HepG2 (cell line): ENCODE measurements around the gene YIPF3. TPM values are rescaled to one million over a fixed set of nuclear protein-coding genes. Genes with fewer than 3 reads are reported as not detected.

ENCODE experiments used
- BRD4 ChIP-seq: sonication (generic); formaldehyde crosslinking; IDR thresholded peaks from 2 replicates; pipeline ENCODE4 v1.4.0; 2020; ENCODE audit warnings: missing genetic modification reagents
- CBX5 ChIP-seq: sonication (generic); formaldehyde crosslinking; IDR thresholded peaks from 2 replicates; pipeline ENCODE4 v1.4.0; 2020; ENCODE audit warnings: missing genetic modification reagents, borderline replicate concordance
- KDM1A ChIP-seq: IDR thresholded peaks from 2 replicates; pipeline ENCODE4 v1.6.1; 2016; ENCODE audit warnings: missing compliant biosample characterization
- MTA3 ChIP-seq: sonication (generic); formaldehyde crosslinking; IDR thresholded peaks from 2 replicates; pipeline ENCODE4 v1.4.0; 2020; ENCODE audit warnings: missing genetic modification reagents
- NCOA1 ChIP-seq: sonication (generic); formaldehyde crosslinking; IDR thresholded peaks from 2 replicates; pipeline ENCODE4 v1.9.0; 2021; ENCODE audit warnings: missing genetic modification reagents
- POLR2AphosphoS5 ChIP-seq: IDR thresholded peaks from 2 replicates; pipeline ENCODE4 v1.6.1; 2012; ENCODE audit warnings: low read depth, low read length
- PRPF4 ChIP-seq: fragments of 200-400 bp; formaldehyde crosslinking; IDR thresholded peaks from 2 replicates; pipeline ENCODE4 v1.6.1; 2016; ENCODE audit warnings: low read length, low read depth; ENCODE audit not compliant: poor library complexity, severe bottlenecking
- RFX1 ChIP-seq: fragments of 450-650 bp; IDR thresholded peaks from 2 replicates; pipeline ENCODE4 v1.6.1; 2017
- SMARCC2 ChIP-seq: fragments of 450-650 bp; IDR thresholded peaks from 2 replicates; pipeline ENCODE4 v1.6.1; 2017; ENCODE audit warnings: antibody characterized with exemption, mild to moderate bottlenecking
- SRSF1 ChIP-seq: fragments of 200-400 bp; formaldehyde crosslinking; optimal IDR thresholded peaks from 2 replicates; pipeline ENCODE3; 2017; ENCODE audit warnings: mild to moderate bottlenecking, low read depth, low read length, moderate library complexity
- ZFP1 ChIP-seq: IDR thresholded peaks from 2 replicates; pipeline ENCODE4 v1.6.1; 2016
- ZFP37 ChIP-seq: sonication (generic); formaldehyde crosslinking; IDR thresholded peaks from 2 replicates; pipeline ENCODE4 v1.4.0; 2020; ENCODE audit warnings: missing genetic modification reagents, borderline replicate concordance
- ZNF136 ChIP-seq: sonication (generic); formaldehyde crosslinking; IDR thresholded peaks from 2 replicates; pipeline ENCODE4 v1.8.1; 2022; ENCODE audit warnings: low read depth, mild to moderate bottlenecking, moderate library complexity, missing genetic modification reagents
- ZNF264 ChIP-seq: sonication (generic); formaldehyde crosslinking; IDR thresholded peaks from 2 replicates; pipeline ENCODE4 v1.4.0; 2020; ENCODE audit warnings: missing genetic modification reagents
- ZNF326 ChIP-seq: sonication (generic); formaldehyde crosslinking; IDR thresholded peaks from 2 replicates; pipeline ENCODE4 v1.4.0; 2020; ENCODE audit warnings: missing genetic modification reagents, borderline replicate concordance
- ZNF354B ChIP-seq: sonication (generic); formaldehyde crosslinking; IDR thresholded peaks from 2 replicates; pipeline ENCODE4 v1.8.0; 2022; ENCODE audit warnings: mild to moderate bottlenecking, missing genetic modification reagents
- ZNF431 ChIP-seq: sonication (generic); formaldehyde crosslinking; IDR thresholded peaks from 2 replicates; pipeline ENCODE4 v1.9.0; 2022; ENCODE audit warnings: missing genetic modification reagents, low read depth, mild to moderate bottlenecking, borderline replicate concordance
- ZNF709 ChIP-seq: sonication (generic); formaldehyde crosslinking; IDR thresholded peaks from 2 replicates; pipeline ENCODE4 v1.5.0; 2020; ENCODE audit warnings: mild to moderate bottlenecking, missing genetic modification reagents
- polyA plus RNA-seq, 8 experiments: library from polyadenylated mRNA; depleted of rRNA in 3 of 8; stranded (reverse) in 7 of 8; unstranded in 1 of 8; fragments of >200 nt; fragmentation: Illumina TruSeq in 4 of 8; extraction: Trizol in 4 of 8; gene quantifications; 2 replicates each; pipeline versions ENCODE4 v1.2.1 to v1.2.3, GENCODE V29; 2011 to 2016; ENCODE audit warnings: low read depth in 4 of 8, missing spikeins in 1 of 8, mixed read lengths in 1 of 8; ENCODE audit not compliant: insufficient read depth in 1 of 8
- total RNA-seq, 5 experiments: library from RNA; depleted of rRNA; stranded (reverse); fragments of >200 nt; fragmentation: Illumina TruSeq; extraction: Trizol; gene quantifications; 2 replicates each; pipeline ENCODE4 v1.2.3, GENCODE V29; 2016; ENCODE audit warnings: low read depth in 1 of 5
- TF ChIP-seq, protein P1 (sequence below): sonication (generic); formaldehyde crosslinking; conservative IDR thresholded peaks from 2 replicates; pipeline ENCODE4 v1.4.0; 2020; ENCODE audit warnings: mild to moderate bottlenecking, missing genetic modification reagents, moderate library complexity
- TF ChIP-seq, protein P2 (sequence below): sonication (generic); formaldehyde crosslinking; IDR thresholded peaks from 2 replicates; pipeline ENCODE4 v1.8.0; 2022; ENCODE audit warnings: mild to moderate bottlenecking, missing genetic modification reagents
- TF ChIP-seq, protein P3 (sequence below): sonication (generic); formaldehyde crosslinking; IDR thresholded peaks from 2 replicates; pipeline ENCODE4 v1.4.0; 2020; ENCODE audit warnings: missing genetic modification reagents, borderline replicate concordance
- TF ChIP-seq, protein P4 (sequence below): sonication (generic); formaldehyde crosslinking; IDR thresholded peaks from 2 replicates; pipeline ENCODE4 v1.9.0; 2022; ENCODE audit warnings: missing genetic modification reagents, mild to moderate bottlenecking, borderline replicate concordance

YIPF3 gene
- total and polyA plus RNA-seq, 2 of the 13 experiments (the other 11 are each of a cell fraction or from before 2014, with no cell fraction given) = 107 to 206 TPM

DNA sequence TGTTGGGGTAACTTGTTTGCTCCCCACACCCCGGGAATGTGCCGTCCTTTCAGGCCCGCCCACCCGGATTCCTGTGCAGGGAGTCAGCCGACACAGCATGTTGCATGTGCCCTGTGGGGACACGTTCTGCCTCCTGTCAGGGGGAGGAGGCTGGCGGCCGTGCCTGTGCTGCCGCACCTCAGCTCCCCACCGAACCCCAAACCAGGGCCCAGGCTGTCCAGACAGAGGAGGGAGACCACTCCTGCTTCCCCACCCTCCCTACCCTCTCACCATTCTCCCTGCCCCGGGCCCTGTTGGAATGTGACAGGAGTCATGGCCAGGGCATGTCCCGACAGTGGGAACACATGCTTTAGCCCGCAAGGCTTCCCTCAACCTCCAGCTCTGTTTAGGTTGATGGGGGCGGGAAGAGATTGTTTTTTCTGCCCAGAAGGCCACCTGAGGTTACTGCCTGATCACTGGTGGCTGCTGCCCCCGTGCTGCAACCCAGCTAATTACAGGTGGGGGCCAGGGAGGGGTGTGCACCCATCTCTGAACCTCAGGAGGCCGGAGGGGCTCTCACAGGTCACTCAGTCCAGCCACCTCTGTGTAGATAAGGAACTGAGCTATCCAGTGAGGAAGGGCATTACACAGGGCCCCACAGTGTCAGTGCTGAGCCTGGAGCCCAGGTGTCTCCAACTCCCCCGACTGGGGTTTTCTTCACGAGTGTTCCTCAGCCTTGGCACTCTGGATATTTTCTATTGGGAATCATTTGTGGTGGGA is 20.2 kb downstream of the YIPF3 start (continued):
- peak; percentile 45 for TF ChIP-seq SRSF1
- no peak for TF ChIP-seq SMARCC2
- no peak for TF ChIP-seq NCOA1 (CRISPR knock-in tag)
- TF ChIP-seq ZNF709 = no peak
- TF ChIP-seq ZFP1 (CRISPR knock-in tag) = no peak
- no peak for TF ChIP-seq ZFP37 (CRISPR knock-in tag)
- TF ChIP-seq ZNF431 (CRISPR knock-in tag) = no peak
- no peak for TF ChIP-seq ZNF326 (CRISPR knock-in tag)
- TF ChIP-seq, protein P1, sequence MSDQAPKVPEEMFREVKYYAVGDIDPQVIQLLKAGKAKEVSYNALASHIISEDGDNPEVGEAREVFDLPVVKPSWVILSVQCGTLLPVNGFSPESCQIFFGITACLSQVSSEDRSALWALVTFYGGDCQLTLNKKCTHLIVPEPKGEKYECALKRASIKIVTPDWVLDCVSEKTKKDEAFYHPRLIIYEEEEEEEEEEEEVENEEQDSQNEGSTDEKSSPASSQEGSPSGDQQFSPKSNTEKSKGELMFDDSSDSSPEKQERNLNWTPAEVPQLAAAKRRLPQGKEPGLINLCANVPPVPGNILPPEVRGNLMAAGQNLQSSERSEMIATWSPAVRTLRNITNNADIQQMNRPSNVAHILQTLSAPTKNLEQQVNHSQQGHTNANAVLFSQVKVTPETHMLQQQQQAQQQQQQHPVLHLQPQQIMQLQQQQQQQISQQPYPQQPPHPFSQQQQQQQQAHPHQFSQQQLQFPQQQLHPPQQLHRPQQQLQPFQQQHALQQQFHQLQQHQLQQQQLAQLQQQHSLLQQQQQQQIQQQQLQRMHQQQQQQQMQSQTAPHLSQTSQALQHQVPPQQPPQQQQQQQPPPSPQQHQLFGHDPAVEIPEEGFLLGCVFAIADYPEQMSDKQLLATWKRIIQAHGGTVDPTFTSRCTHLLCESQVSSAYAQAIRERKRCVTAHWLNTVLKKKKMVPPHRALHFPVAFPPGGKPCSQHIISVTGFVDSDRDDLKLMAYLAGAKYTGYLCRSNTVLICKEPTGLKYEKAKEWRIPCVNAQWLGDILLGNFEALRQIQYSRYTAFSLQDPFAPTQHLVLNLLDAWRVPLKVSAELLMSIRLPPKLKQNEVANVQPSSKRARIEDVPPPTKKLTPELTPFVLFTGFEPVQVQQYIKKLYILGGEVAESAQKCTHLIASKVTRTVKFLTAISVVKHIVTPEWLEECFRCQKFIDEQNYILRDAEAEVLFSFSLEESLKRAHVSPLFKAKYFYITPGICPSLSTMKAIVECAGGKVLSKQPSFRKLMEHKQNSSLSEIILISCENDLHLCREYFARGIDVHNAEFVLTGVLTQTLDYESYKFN (CRISPR knock-in tag) = peak; percentile 61; the same call in 1 of the 2 replicates
- TF ChIP-seq BRD4 (CRISPR knock-in tag) = peak; percentile 59; the same call in 1 of the 2 replicates
- no peak for TF ChIP-seq RFX1
- no peak for TF ChIP-seq ZNF354B (CRISPR knock-in tag)
- TF ChIP-seq, protein P2, sequence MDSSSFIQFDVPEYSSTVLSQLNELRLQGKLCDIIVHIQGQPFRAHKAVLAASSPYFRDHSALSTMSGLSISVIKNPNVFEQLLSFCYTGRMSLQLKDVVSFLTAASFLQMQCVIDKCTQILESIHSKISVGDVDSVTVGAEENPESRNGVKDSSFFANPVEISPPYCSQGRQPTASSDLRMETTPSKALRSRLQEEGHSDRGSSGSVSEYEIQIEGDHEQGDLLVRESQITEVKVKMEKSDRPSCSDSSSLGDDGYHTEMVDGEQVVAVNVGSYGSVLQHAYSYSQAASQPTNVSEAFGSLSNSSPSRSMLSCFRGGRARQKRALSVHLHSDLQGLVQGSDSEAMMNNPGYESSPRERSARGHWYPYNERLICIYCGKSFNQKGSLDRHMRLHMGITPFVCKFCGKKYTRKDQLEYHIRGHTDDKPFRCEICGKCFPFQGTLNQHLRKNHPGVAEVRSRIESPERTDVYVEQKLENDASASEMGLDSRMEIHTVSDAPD (CRISPR knock-in tag) = no peak
- no peak for TF ChIP-seq PRPF4
- TF ChIP-seq POLR2AphosphoS5 = no peak
- no peak; the same call in 1 of the 2 replicates for TF ChIP-seq CBX5 (CRISPR knock-in tag)
- TF ChIP-seq, protein P3, sequence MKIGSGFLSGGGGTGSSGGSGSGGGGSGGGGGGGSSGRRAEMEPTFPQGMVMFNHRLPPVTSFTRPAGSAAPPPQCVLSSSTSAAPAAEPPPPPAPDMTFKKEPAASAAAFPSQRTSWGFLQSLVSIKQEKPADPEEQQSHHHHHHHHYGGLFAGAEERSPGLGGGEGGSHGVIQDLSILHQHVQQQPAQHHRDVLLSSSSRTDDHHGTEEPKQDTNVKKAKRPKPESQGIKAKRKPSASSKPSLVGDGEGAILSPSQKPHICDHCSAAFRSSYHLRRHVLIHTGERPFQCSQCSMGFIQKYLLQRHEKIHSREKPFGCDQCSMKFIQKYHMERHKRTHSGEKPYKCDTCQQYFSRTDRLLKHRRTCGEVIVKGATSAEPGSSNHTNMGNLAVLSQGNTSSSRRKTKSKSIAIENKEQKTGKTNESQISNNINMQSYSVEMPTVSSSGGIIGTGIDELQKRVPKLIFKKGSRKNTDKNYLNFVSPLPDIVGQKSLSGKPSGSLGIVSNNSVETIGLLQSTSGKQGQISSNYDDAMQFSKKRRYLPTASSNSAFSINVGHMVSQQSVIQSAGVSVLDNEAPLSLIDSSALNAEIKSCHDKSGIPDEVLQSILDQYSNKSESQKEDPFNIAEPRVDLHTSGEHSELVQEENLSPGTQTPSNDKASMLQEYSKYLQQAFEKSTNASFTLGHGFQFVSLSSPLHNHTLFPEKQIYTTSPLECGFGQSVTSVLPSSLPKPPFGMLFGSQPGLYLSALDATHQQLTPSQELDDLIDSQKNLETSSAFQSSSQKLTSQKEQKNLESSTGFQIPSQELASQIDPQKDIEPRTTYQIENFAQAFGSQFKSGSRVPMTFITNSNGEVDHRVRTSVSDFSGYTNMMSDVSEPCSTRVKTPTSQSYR = peak; percentile 63; the same call in 1 of the 2 replicates
- TF ChIP-seq ZNF264 (CRISPR knock-in tag) = no peak
- TF ChIP-seq MTA3 (CRISPR knock-in tag) = no peak
- TF ChIP-seq ZNF136 (CRISPR knock-in tag) = no peak
- no peak for TF ChIP-seq KDM1A (CRISPR knock-in tag)
- TF ChIP-seq, protein P4, sequence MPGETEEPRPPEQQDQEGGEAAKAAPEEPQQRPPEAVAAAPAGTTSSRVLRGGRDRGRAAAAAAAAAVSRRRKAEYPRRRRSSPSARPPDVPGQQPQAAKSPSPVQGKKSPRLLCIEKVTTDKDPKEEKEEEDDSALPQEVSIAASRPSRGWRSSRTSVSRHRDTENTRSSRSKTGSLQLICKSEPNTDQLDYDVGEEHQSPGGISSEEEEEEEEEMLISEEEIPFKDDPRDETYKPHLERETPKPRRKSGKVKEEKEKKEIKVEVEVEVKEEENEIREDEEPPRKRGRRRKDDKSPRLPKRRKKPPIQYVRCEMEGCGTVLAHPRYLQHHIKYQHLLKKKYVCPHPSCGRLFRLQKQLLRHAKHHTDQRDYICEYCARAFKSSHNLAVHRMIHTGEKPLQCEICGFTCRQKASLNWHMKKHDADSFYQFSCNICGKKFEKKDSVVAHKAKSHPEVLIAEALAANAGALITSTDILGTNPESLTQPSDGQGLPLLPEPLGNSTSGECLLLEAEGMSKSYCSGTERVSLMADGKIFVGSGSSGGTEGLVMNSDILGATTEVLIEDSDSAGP = 0 out of 2 replicates have a peak, but pooled peaks have one; percentile 47
